Measurements from ENCODE around the gene OPHN1.

GRCh38 chrX:68332201-68332731, 101.0 kb downstream of the OPHN1 start:
- no peak for TF ChIP-seq GATA3 (IDR thresholded peaks at IDR 0.05; ENCODE audit: low read depth, low read length)
- no peak for TF ChIP-seq GATA2 (IDR thresholded peaks at IDR 0.05; ENCODE audit: low read depth, low read length)

Data from SH-SY5Y (cell line).